H9 (cell line): ENCODE results near the gene RWDD1. TPM values are rescaled to one million over a fixed set of nuclear protein-coding genes. Genes with fewer than 3 reads are reported as not detected.

Experiments used
- DNase-seq: peaks from one replicate; pipeline ENCODE4 v3.0.0-alpha.2; 2017
- H2AFZ ChIP-seq: one replicate; pipeline ENCODE4 v1.6.1; 2013; ENCODE audit warnings: mild to moderate bottlenecking, low read length, control low read depth, moderate library complexity
- H2AK5ac ChIP-seq: 2 replicates; pipeline ENCODE4 v1.6.1; 2013; ENCODE audit warnings: low read length, control low read depth, mixed read lengths; ENCODE audit not compliant: insufficient read length
- H2BK120ac ChIP-seq: one replicate; pipeline ENCODE4 v1.6.1; 2013; ENCODE audit warnings: low read depth, mild to moderate bottlenecking, low read length, control low read depth, inconsistent platforms; ENCODE audit not compliant: poor library complexity, severe bottlenecking
- H2BK12ac ChIP-seq: 2 replicates; pipeline ENCODE4 v1.6.1; 2013; ENCODE audit warnings: low read length, control low read depth, mixed read lengths, low read depth; ENCODE audit not compliant: insufficient read length
- H2BK15ac ChIP-seq: 2 replicates; pipeline ENCODE4 v1.6.1; 2013; ENCODE audit warnings: low read depth, low read length, control low read depth
- H2BK20ac ChIP-seq: one replicate; pipeline ENCODE4 v1.6.1; 2013; ENCODE audit warnings: low read depth, mild to moderate bottlenecking, low read length, control low read depth, inconsistent platforms; ENCODE audit not compliant: poor library complexity, severe bottlenecking
- H2BK5ac ChIP-seq: 2 replicates; pipeline ENCODE4 v1.6.1; 2013; ENCODE audit warnings: low read length, control low read depth, mixed read lengths; ENCODE audit not compliant: insufficient read length
- H3K14ac ChIP-seq: 2 replicates; pipeline ENCODE4 v1.6.1; 2013; ENCODE audit warnings: low read length, control low read depth; ENCODE audit not compliant: insufficient read depth
- H3K18ac ChIP-seq: 2 replicates; pipeline ENCODE4 v1.6.1; 2013; ENCODE audit warnings: low read depth, mild to moderate bottlenecking, mixed read lengths, low read length, control low read depth; ENCODE audit not compliant: insufficient read length
- H3K23ac ChIP-seq: 2 replicates; pipeline ENCODE4 v1.6.1; 2013; ENCODE audit warnings: low read length, control low read depth, mixed read lengths, low read depth; ENCODE audit not compliant: insufficient read length
- H3K23me2 ChIP-seq: 2 replicates; pipeline ENCODE4 v1.6.1; 2013; ENCODE audit warnings: low read depth, mild to moderate bottlenecking, mixed read lengths, low read length, control low read depth; ENCODE audit not compliant: insufficient read length, poor library complexity, severe bottlenecking
- H3K27ac ChIP-seq: 2 replicates; pipeline ENCODE4 v1.5.1; 2013; ENCODE audit warnings: low read length, control low read depth, mixed read lengths, low read depth; ENCODE audit not compliant: insufficient read length
- H3K27me3 ChIP-seq: 2 replicates; pipeline ENCODE4 v1.6.1; 2013; ENCODE audit warnings: low read length, control low read depth, inconsistent platforms; ENCODE audit not compliant: insufficient read depth
- H3K4ac ChIP-seq: 2 replicates; pipeline ENCODE4 v1.6.1; 2013; ENCODE audit warnings: low read depth, mild to moderate bottlenecking, control low read depth, inconsistent platforms, low read length, moderate library complexity
- H3K4me1 ChIP-seq: 2 replicates; pipeline ENCODE4 v1.6.1; 2013; ENCODE audit warnings: low read length, control low read depth, inconsistent platforms; ENCODE audit not compliant: insufficient read depth
- H3K4me2 ChIP-seq: 2 replicates; pipeline ENCODE4 v1.6.1; 2013; ENCODE audit warnings: low read length, control low read depth, mixed read lengths; ENCODE audit not compliant: insufficient read length, insufficient read depth
- H3K56ac ChIP-seq: 2 replicates; pipeline ENCODE4 v1.6.1; 2013; ENCODE audit warnings: low read depth, mild to moderate bottlenecking, mixed read lengths, low read length, control low read depth; ENCODE audit not compliant: insufficient read length
- H3K79me1 ChIP-seq: 2 replicates; pipeline ENCODE4 v1.6.1; 2013; ENCODE audit warnings: low read depth, mild to moderate bottlenecking, moderate library complexity, low read length, control low read depth, inconsistent platforms; ENCODE audit not compliant: insufficient read depth, poor library complexity, severe bottlenecking
- H3K79me2 ChIP-seq: 2 replicates; pipeline ENCODE4 v1.6.1; 2013; ENCODE audit warnings: low read length, control low read depth, inconsistent platforms; ENCODE audit not compliant: insufficient read depth
- H3K9ac ChIP-seq: 2 replicates; pipeline ENCODE4 v1.6.1; 2013; ENCODE audit warnings: low read length, control low read depth, mixed read lengths; ENCODE audit not compliant: insufficient read length; ENCODE audit errors: extremely low read depth
- H3K9me3 ChIP-seq: one replicate; pipeline ENCODE4 v1.6.1; 2013; ENCODE audit warnings: low read depth, low read length, inconsistent platforms; ENCODE audit not compliant: control insufficient read depth
- H3T11ph ChIP-seq: one replicate; pipeline ENCODE4 v1.6.1; 2013; ENCODE audit warnings: mild to moderate bottlenecking, low read length, control low read depth, inconsistent platforms
- H4K20me1 ChIP-seq: one replicate; pipeline ENCODE4 v1.6.1; 2013; ENCODE audit not compliant: control insufficient read depth, insufficient read length, insufficient read depth
- H4K5ac ChIP-seq: 2 replicates; pipeline ENCODE4 v1.6.1; 2013; ENCODE audit warnings: low read depth, mild to moderate bottlenecking, mixed read lengths, low read length, control low read depth; ENCODE audit not compliant: insufficient read length
- H4K8ac ChIP-seq: replicated peaks from 2 replicates; pipeline ENCODE4 v1.6.1; 2013; ENCODE audit warnings: low read length, control low read depth, mixed read lengths, low read depth; ENCODE audit not compliant: insufficient read length
- H4K91ac ChIP-seq: 2 replicates; pipeline ENCODE4 v1.6.1; 2013; ENCODE audit warnings: low read depth, mild to moderate bottlenecking, moderate library complexity, mixed read lengths, low read length, control low read depth; ENCODE audit not compliant: insufficient read length
- H3K27ac Mint-ChIP-seq, 3 experiments: 2 replicates in 2 of 3; 3 replicates in 1 of 3; pipeline ENCODE4 v1.8.0; 2020 to 2021; ENCODE audit warnings: mixed read lengths in 3 of 3, mild to moderate bottlenecking in 1 of 3, moderate library complexity in 1 of 3
- H3K27me3 Mint-ChIP-seq: 2 replicates; pipeline ENCODE4 v1.8.0; 2021; ENCODE audit warnings: low read depth, mild to moderate bottlenecking, moderate library complexity, mixed read lengths
- H3K36me3 Mint-ChIP-seq, 3 experiments: 2 replicates in 2 of 3; 3 replicates in 1 of 3; pipeline ENCODE4 v1.8.0; 2020 to 2021; ENCODE audit warnings: low read depth in 3 of 3, mixed read lengths in 3 of 3; ENCODE audit not compliant: insufficient read depth in 1 of 3
- H3K4me1 Mint-ChIP-seq, 2 experiments: 2 replicates each; pipeline ENCODE4 v1.8.0; 2020; ENCODE audit warnings: mixed read lengths in 2 of 2
- H3K4me3 Mint-ChIP-seq, 2 experiments: 2 replicates in 1 of 2; 3 replicates in 1 of 2; pipeline ENCODE4 v1.8.0; 2020 to 2021; ENCODE audit warnings: mild to moderate bottlenecking in 2 of 2, mixed read lengths in 2 of 2, moderate library complexity in 1 of 2
- H3K9me3 Mint-ChIP-seq, 2 experiments: 2 replicates in 1 of 2; 3 replicates in 1 of 2; pipeline ENCODE4 v1.8.0; 2020; ENCODE audit warnings: mild to moderate bottlenecking in 2 of 2, mixed read lengths in 2 of 2, moderate library complexity in 1 of 2
- WGBS: extraction: QIAGEN DNeasy Blood & Tissue Kit; methylation state at CpG from one replicate; pipeline ENCODE4 v1.1.7; 2013; ENCODE audit warnings: missing lambda C conversion rate, low lambda C conversion rate, mixed read lengths; ENCODE audit not compliant: insufficient read length; ENCODE audit errors: extremely low coverage; 5-methylcytosine and 5-hydroxymethylcytosine counted together
- total RNA-seq: library from RNA; stranded (reverse); gene quantifications from 2 replicates; pipeline ENCODE4 v1.2.1, GENCODE V29; 2021
- TF ChIP-seq, protein P1 (sequence below): fragments of 200-600 bp; sonication (generic); conservative IDR thresholded peaks from 3 replicates; pipeline ENCODE4 v1.8.0; 2021; ENCODE audit warnings: antibody characterized with exemption, mild to moderate bottlenecking

RWDD1 gene
- total RNA-seq, 1 experiment from 2014 or later, result 42.0 TPM

DNA sequence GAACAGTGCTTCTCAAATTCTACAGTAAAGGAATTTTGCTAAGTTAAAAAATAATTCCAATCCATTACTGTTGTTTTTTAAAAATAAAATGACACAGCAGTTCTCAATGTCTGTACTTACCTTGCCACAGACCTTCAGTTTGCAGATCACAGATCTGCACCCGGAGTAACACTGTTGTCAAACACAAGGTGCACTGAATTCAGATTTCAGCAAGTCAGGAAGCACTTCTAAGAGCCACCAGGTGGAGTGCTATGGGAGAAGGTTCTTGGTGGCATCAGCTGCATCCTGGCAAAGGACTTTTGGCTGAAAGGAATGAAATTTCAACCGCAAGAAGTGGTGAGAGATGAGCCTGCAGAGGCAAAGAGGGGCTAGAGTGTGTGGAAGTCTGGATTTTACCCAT is 62.4 kb downstream of the RWDD1 start:
- H3K27me3 ChIP-seq, result no peaks in the 10 kb centered on the region
- H3K27ac ChIP-seq, result no peak overlapping the region
- H3K4me1 ChIP-seq, result no peaks in the 10 kb centered on the region
- no peak overlapping the region for H2BK120ac ChIP-seq
- H3K79me1 ChIP-seq, result no peaks in the 10 kb centered on the region
- no peak overlapping the region for H4K5ac ChIP-seq
- no peak overlapping the region for H3T11ph ChIP-seq
- no peak overlapping the region for H4K91ac ChIP-seq
- no peak overlapping the region for H3K56ac ChIP-seq
- Mint-ChIP-seq H3K4me1 (no peaks in the 10 kb centered on the region), H3K9me3 (peaks cover 6 to 8% of the 10 kb centered on the region in 2 experiments; a peak in 4 of 5 replicates), H3K36me3 (peaks cover 12 to 24% (median 20%) of the 10 kb centered on the region in 3 experiments), H3K4me3 (no peak overlapping the region), H3K27me3 (no peaks in the 10 kb centered on the region), H3K27ac (peak overlapping the region in 1 of 3 experiments; percentile 47; a peak in 3 of 7 replicates)
- H2BK15ac ChIP-seq, result no peak overlapping the region
- H2AK5ac ChIP-seq, result no peak overlapping the region
- H3K23me2 ChIP-seq, result no peaks in the 10 kb centered on the region
- no peak overlapping the region for H3K4me2 ChIP-seq
- no peak overlapping the region for H3K14ac ChIP-seq
- no peak overlapping the region for H4K8ac ChIP-seq
- H3K23ac ChIP-seq, result no peak overlapping the region
- DNase-seq, result peak; percentile 34
- H3K79me2 ChIP-seq, result no peaks in the 10 kb centered on the region
- H2BK12ac ChIP-seq, result no peak overlapping the region
- no peaks in the 10 kb centered on the region for H4K20me1 ChIP-seq
- no peak overlapping the region for H2BK20ac ChIP-seq
- H3K9me3 ChIP-seq, result no peaks in the 10 kb centered on the region
- H3K18ac ChIP-seq, result no peak overlapping the region
- H3K4ac ChIP-seq, result no peak overlapping the region
- WGBS, result no CpG with 5 or more reads among the region's 2 CpGs
- H2AFZ ChIP-seq, result no peak overlapping the region
- TF ChIP-seq, protein P1, sequence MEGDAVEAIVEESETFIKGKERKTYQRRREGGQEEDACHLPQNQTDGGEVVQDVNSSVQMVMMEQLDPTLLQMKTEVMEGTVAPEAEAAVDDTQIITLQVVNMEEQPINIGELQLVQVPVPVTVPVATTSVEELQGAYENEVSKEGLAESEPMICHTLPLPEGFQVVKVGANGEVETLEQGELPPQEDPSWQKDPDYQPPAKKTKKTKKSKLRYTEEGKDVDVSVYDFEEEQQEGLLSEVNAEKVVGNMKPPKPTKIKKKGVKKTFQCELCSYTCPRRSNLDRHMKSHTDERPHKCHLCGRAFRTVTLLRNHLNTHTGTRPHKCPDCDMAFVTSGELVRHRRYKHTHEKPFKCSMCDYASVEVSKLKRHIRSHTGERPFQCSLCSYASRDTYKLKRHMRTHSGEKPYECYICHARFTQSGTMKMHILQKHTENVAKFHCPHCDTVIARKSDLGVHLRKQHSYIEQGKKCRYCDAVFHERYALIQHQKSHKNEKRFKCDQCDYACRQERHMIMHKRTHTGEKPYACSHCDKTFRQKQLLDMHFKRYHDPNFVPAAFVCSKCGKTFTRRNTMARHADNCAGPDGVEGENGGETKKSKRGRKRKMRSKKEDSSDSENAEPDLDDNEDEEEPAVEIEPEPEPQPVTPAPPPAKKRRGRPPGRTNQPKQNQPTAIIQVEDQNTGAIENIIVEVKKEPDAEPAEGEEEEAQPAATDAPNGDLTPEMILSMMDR, result peak; percentile 57
- no peak overlapping the region for H3K9ac ChIP-seq
- H2BK5ac ChIP-seq, result no peak overlapping the region

Other genes with a start within 250 kb of the RWDD1 start
- gene DSE, start 200.6 kb upstream of the RWDD1 start, total RNA-seq, result 41.5 and 45.6 TPM in 2 replicates
- gene CALHM6, start 110.1 kb upstream of the RWDD1 start, total RNA-seq, result 0.44 and 0.68 TPM in 2 replicates
- 0.02 and 0.09 TPM in 2 replicates for gene CALHM5, start 59.9 kb upstream of the RWDD1 start, total RNA-seq
- gene TRAPPC3L, start 25.8 kb upstream of the RWDD1 start, total RNA-seq, result not detected in 2 replicates
- not detected in 2 replicates for gene CALHM4, start 17.8 kb upstream of the RWDD1 start, total RNA-seq
- gene RSPH4A, start 45.0 kb downstream of the RWDD1 start, total RNA-seq, result 0.31 and 0.33 TPM in 2 replicates
- 14.8 and 15.7 TPM in 2 replicates for gene ZUP1, start 97.3 kb downstream of the RWDD1 start, total RNA-seq
- gene KPNA5, start 109.7 kb downstream of the RWDD1 start, total RNA-seq, result 8.0 and 10.5 TPM in 2 replicates
- 2.1 and 2.3 TPM in 2 replicates for gene FAM162B, start 194.2 kb downstream of the RWDD1 start, total RNA-seq